DMS53 (cell line): ENCODE results near the gene MRPL53.

ENCODE experiments used
- DNase-seq: peaks from one replicate; lab custom pipeline; 2025; lab: John Stamatoyannopoulos, UW

The MRPL53 gene

GRCh38 chr2:74472086-74472944 lies at the start of gene MRPL53:
MRPL53 (minus strand) TSS chr2:74472680; CDS start chr2:74472660, 20 bp downstream.
- peak; percentile 98 for DNase-seq

DNA sequence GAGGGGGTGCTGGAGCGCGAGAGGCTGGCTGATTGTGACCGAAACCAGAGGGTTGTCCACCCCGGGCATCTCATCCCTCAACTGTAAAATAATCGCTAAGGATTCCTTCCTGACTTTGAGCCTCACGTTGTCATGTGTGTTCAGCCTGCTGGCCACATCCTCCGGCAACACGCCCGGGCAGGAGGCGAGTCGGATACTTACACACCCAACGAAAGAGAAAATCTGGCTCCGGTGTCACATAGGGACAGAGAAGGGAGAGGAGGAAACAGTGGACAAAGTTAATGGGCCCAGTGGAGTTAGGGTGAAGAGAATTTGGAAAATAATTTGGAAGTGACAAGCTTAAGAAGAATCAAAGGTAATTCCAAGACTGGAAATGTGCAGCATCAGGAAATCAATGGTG lies 44.2 kb upstream of the MRPL53 start:
- DNase-seq: no peak

DNA sequence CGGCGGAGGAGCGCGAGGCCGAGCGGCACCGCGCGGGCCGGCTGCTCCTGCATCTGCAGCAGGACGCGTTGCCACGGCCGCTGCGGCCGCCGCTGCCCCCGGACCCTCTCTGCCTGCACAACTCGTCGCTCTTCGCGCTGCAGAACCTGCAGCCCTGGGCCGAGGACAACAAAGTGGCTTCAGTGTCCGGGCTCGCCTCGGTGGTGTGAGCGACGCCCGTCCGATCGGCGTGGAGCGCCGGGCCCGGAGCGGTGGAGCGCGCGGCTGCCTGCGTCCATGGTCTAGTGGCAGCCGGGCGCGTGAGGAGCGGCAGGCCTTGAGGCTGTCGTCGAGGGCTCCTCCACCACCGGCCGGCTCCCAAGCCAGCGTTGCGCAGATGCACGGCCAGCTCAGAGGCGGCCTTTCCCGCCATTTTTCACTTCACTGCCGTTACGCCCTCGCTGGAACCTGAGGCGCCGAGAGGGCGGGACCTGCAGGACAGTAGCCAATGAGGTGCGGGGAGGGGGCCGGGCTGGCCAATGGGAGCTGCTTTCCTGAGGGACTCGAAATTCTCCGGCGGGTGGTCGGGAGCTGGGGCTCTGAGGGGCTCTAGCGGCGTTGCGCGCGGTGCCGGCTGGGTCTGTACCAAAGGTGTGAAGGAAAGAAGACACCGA lies 43.6 kb upstream of the MRPL53 start:
- peak; percentile 87 for DNase-seq

DNA sequence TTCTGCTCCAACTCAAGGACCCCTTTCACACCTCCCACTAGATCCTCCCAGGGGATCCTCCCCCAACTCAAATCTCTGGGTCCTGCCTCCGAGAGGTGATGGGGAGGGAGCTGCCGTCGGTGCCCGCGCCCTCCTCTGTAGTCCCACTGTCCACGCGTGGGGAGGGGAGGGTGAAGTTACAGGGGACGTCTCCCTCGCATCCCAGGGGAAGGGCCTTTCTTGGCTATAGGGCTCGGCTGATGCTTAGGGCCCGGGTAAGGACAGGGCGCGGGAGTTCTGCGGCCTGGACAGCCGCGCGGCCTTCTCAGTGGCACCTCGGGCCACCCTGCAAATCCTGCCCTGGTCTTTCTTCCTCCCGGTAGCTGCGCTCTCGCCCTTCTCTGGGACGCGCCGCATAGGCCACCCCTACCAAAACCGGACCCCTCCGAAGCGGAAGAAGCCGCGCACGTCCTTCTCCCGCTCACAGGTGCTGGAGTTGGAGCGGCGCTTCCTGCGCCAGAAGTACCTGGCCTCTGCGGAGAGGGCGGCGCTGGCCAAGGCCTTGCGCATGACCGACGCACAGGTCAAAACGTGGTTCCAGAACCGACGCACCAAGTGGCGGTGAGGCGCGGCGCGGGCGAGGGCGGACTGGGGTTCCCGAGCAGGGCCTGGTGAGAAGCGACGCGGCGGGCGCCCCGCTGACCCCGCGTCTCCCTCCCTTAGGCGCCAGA lies 42.9 kb upstream of the MRPL53 start:
- peak; percentile 80 for DNase-seq

GRCh38 chr2:74514368-74515270 lies 42.1 kb upstream of the MRPL53 start, which contains the start of gene TLX2:
TLX2 (plus strand) TSS chr2:74514450; CDS start chr2:74514807, 357 bp downstream.
- peak; percentile 62 for DNase-seq

DNA sequence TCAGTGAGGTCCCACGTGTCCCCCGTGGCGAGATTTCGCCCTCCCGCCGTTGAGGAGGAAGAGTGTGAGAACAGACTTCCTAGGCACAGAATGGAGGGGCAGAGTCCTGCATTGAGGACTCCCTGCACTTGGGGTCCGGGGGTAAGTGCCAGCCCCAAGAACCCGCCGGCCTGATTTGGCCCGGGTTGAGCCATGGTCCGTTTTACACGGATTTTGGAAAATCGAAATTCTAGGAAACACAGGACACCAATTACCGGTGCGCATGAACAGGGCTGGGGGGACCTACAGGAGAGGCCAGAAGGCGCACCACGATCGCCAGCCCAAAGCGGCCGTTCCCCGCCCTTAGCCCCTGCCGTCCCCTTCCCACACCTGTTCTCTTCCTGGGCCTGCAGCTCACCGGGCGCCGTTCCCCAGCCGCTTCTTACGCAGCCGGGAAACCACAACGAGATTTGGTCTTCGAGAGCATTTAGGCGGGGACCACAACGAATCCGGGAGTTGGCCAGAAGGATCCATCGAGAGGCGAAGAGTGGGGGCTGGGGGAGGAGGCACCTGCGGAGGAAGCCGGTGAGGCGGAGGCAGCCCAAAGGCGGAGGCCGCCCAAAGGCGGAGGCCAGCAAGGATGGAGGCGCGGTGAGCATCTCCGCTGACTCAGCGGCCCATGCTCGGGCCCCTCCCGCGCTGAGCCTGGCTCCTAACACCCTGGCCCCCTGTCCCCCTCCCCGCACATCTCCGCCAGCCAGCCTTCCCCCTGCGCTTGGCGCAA lies 41.3 kb upstream of the MRPL53 start:
- peak; percentile 57 for DNase-seq

- no peak for DNase-seq
Observed at GRCh38 chr2:74512744-74513604, 40.5 kb upstream of the MRPL53 start.

GRCh38 chr2:74511104-74511989 lies 38.9 kb upstream of the MRPL53 start:
- DNase-seq: no peak

- no peak for DNase-seq
Observed at GRCh38 chr2:74510272-74510671, 37.8 kb upstream of the MRPL53 start.

DNA sequence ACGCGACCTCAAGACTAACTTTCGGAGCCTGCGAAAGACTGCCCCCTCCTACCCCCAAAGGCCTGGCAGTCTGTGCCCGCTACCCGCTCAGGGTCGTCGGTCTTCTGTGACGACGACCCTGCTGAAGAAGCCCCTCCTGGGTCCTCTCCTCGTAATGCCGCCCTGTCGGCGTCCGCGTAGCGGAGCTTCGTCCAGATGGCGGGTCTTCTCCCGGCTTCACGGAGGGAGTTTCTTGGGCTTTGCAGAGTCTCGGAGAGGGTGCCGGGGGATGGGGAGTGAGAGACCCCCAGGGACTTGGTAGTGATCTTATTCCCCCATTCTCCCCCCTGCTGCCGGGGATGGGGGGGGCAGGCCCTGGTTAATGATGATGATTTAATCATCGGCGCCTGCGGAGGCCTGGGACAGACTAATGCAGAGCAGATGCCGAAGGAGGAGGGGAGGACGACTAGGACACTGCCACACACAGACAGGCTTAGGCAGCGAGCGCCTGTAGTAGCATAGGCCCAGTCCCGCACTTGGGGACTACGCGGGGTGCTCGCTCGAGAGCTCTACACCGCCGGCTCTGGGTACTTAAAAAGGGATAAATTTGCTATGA lies 35.5 kb upstream of the MRPL53 start:
- peak; percentile 75 for DNase-seq

- peak; percentile 99 for DNase-seq
Observed at GRCh38 chr2:74507145-74507925, 34.9 kb upstream of the MRPL53 start, which contains the start of gene PCGF1. PCGF1 (minus strand) TSS chr2:74507695; CDS start chr2:74507668, 27 bp downstream.

DNA sequence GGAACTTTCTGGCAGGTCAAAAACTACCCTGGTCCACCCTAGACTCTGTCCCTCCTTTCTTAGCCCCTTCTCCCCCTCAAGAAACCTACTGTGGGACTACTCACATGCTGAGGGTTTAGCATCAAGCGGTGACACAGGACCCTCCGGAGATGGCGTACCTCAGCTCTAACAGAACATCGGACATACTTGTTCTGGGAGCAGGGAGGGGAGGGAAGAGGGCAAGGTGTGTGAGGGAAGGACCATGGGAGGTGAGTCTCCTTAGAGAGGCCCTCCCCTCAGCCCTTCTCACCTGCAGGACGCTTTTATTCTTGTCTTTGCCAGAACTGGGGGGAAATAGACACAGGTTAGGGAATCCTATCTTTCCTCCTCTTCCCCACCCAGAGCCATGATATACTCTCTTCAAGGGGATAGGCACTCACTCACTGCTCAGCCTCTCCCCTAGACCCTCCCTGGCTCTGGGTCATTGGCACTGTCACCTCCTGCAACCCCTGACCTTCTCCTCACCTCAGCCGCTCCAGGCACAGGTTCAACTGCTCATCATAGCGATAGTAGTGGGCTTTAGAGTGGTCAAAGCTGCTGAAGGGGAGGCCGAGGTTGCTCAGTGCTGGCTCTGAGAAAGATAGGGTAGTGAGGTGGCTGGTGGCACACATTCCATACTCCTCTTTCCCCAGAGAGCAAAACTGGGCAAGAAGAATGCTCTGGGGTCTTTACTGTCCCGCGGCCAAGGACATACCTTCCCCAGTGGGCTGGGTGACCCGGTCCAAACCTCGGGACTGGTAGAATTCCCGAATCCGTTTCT lies 33.2 kb upstream of the MRPL53 start:
- DNase-seq: no peak

DNA sequence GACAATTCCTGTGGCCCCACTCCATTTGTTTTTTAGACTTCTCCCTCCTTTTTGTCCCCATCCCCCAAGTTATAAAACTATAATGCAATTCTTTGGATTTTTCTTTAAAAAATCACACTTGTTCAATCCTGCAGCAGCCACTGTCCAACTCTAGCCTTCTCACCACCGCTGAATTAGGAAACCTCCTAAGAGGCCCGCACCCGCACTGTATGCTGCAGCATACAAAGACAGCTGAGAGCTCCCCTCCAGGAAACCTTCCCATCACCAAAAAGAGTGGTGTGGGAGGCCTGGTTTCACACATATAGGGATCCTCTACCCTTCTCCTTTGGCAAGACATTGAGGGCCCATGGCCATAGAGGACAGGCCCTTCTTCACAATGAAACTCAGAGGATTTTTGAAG lies 32.1 kb upstream of the MRPL53 start:
- no peak for DNase-seq

- DNase-seq: no peak
Observed at GRCh38 chr2:74503506-74504475, 31.3 kb upstream of the MRPL53 start.

DNA sequence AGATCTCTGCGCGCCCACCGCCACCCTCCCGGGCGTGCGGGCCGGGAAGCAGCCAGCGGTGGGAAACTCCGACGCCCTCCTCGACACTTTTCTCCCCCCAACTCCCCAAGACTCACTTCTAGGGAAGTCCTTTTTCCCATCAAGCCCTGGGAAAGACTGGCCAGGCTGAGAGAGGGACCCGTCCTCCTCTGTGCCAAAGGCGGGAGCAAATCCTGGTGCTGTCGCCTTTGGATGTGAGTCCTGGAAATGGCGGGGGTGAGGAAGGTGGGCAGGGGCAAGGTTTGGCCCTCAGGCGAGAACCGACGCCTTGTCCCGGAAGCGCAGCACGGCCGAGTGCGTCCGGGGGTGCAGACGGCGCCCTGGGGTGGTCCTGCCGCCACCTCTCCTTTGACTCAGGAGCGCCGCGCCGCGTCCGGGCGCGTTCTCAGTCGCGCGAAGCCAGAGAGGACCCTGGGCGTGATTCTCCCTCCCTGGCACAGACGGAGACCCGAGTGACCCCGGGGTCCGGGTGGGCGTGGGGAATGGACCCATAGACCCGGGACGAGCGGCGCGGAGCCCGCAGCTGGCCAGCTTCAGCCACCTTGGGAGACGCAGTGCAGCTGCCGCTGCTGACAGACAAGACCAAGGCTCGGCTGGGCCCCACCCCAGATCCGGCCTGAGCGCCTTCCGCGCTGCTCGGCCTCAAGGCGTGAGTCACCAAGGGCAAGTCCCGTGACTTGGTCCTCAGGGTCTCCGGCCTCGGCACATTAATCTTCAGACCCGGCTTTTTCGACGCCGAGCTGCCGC lies 30.4 kb upstream of the MRPL53 start:
- peak; percentile 77 for DNase-seq
